Left ventricle myocardium inferior (tissue), 1 donor: ENCODE data around the gene POU2AF1. TPM values are rescaled to one million over a fixed set of nuclear protein-coding genes. Genes with fewer than 3 reads are reported as not detected.

Source experiments
- DNase-seq: peaks from one replicate; pipeline ENCODE4 v3.0.0-alpha.2; 2020
- H3K27ac ChIP-seq: fragments of 200-600 bp; replicated peaks from 2 replicates; pipeline ENCODE4 v1.8.0; 2021
- H3K27me3 ChIP-seq: fragments of 200-600 bp; 2 replicates; pipeline ENCODE4 v1.8.0; 2021; ENCODE audit warnings: low read depth
- H3K36me3 ChIP-seq: fragments of 200-600 bp; 2 replicates; pipeline ENCODE4 v1.8.0; 2021
- H3K4me1 ChIP-seq: fragments of 200-600 bp; 2 replicates; pipeline ENCODE4 v1.8.0; 2021
- H3K4me3 ChIP-seq: fragments of 200-600 bp; 2 replicates; pipeline ENCODE4 v1.8.0; 2021; ENCODE audit warnings: mild to moderate bottlenecking, moderate library complexity
- H3K9me3 ChIP-seq: fragments of 200-600 bp; replicated peaks from 2 replicates; pipeline ENCODE4 v1.8.0; 2021
- intact Hi-C: fragments of 100-400 bp; cut with micrococcal nuclease; formaldehyde crosslinking; loops from one replicate; pipeline ENCODE4 v1.11.0; 2022
- total RNA-seq: library from RNA; stranded (reverse); fragmentation: NEBNext Ultra II Directional; extraction: Animal tissue kit (Norgen Biotek cat#: 25700); gene quantifications from one replicate; pipeline ENCODE4 v1.2.1, GENCODE V29; 2021
- TF ChIP-seq, protein P1 (sequence below): fragments of 200-600 bp; IDR thresholded peaks from 2 replicates; pipeline ENCODE4 v1.8.0; 2021; ENCODE audit warnings: antibody characterized with exemption, mild to moderate bottlenecking, borderline replicate concordance
- donor health status: DM: no; HTN: yes; CAD: no; lungs with severe emphysema.

Gene POU2AF1
- total RNA-seq, 1 donor from 2014 or later: 0.05 TPM

DNA sequence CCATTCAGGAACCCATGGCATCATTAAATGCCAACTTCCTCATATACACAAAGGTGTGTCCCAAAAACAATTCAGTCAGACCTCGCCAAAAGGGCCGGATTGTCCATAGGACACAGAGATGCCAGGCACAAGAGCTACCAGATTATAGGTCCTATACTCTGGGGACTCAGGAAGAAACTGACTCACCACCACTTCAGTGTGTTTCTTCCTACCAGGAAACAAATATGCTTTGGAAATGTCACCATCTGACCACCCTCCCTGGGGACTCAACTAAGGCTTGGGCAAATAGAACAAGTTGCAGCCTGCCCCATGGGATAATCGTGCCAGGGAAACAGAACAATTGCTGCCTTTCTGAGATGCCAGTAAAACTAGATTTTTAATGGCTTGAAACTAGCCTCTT lies 69.0 kb downstream of the POU2AF1 start:
- Histone ChIP-seq H3K27ac (no peak overlapping the region), H3K4me3 (no peak overlapping the region), H3K4me1 (no peaks in the 10 kb centered on the region), H3K9me3 (no peaks in the 10 kb centered on the region), H3K36me3 (no peaks in the 10 kb centered on the region), H3K27me3 (peaks cover 16% of the 10 kb centered on the region)
- intact Hi-C loops: no loop called here
- no peak for DNase-seq
- TF ChIP-seq, protein P1, sequence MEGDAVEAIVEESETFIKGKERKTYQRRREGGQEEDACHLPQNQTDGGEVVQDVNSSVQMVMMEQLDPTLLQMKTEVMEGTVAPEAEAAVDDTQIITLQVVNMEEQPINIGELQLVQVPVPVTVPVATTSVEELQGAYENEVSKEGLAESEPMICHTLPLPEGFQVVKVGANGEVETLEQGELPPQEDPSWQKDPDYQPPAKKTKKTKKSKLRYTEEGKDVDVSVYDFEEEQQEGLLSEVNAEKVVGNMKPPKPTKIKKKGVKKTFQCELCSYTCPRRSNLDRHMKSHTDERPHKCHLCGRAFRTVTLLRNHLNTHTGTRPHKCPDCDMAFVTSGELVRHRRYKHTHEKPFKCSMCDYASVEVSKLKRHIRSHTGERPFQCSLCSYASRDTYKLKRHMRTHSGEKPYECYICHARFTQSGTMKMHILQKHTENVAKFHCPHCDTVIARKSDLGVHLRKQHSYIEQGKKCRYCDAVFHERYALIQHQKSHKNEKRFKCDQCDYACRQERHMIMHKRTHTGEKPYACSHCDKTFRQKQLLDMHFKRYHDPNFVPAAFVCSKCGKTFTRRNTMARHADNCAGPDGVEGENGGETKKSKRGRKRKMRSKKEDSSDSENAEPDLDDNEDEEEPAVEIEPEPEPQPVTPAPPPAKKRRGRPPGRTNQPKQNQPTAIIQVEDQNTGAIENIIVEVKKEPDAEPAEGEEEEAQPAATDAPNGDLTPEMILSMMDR: no peak

DNA sequence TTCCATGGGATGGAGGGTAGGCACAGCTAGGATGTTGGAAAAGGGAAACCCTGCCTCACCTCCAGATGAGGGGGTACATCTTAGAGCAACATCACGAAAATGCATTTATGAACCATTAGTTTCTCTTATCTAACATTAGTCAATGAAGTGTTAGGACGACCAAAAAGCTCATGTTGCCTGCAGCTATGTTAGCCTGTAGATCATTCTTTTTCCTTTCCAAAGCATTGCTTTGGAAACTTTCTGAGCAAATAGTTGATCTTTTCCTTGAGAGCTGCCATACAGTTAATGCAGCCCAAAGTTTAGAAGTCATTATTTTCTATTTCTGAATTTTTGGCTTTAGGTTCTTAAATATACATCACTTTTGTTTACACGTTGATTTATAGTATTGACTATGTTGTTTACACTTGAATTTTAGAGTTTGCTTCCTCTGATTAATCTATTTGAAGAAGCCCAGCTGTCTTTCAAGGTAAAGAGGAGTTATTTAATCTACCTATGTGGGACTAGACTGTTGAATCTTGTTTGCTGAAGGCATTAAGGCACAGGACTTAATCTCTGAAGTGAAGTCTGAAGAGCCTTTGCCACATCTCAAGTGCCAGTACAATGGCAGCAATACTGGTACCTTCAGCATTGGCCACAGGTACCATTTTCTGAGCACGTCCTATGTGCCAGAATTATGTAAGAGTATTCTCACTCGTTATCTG lies 69.7 kb downstream of the POU2AF1 start:
- Histone ChIP-seq H3K27ac (no peak overlapping the region), H3K27me3 (peaks cover 16% of the 10 kb centered on the region)
- TF ChIP-seq, protein P1: no peak

DNA sequence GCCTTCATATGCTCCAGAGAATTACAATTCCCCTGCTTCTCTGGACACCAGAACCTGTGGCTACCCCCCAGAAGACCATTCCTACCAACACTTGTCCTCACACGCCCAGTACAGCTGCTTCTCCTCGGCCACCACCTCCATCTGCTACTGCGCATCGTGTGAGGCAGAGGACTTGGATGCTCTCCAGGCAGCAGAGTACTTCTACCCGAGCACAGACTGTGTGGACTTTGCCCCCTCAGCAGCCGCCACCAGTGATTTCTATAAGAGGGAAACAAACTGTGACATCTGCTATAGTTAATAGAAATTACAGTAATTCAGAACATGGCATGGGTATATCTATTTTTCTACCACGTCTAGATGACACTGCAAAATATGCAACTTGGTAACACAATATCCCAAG lies 70.9 kb downstream of the POU2AF1 start:
- Histone ChIP-seq H3K36me3 (no peaks in the 10 kb centered on the region), H3K27me3 (peaks cover 16% of the 10 kb centered on the region), H3K9me3 (no peaks in the 10 kb centered on the region), H3K4me1 (no peaks in the 10 kb centered on the region), H3K27ac (no peak overlapping the region), H3K4me3 (no peak overlapping the region)
- no peak for DNase-seq
- TF ChIP-seq, protein P1: no peak
- intact Hi-C loops: no loop called here

More for the DNA sequence above, 69.7 kb downstream of the POU2AF1 start:
- H3K9me3 ChIP-seq: no peaks in the 10 kb centered on the region
- no peaks in the 10 kb centered on the region for H3K4me1 ChIP-seq
- no peak for DNase-seq
- intact Hi-C loops: no loop called here
- H3K4me3 ChIP-seq: no peak overlapping the region
- no peaks in the 10 kb centered on the region for H3K36me3 ChIP-seq

DNA sequence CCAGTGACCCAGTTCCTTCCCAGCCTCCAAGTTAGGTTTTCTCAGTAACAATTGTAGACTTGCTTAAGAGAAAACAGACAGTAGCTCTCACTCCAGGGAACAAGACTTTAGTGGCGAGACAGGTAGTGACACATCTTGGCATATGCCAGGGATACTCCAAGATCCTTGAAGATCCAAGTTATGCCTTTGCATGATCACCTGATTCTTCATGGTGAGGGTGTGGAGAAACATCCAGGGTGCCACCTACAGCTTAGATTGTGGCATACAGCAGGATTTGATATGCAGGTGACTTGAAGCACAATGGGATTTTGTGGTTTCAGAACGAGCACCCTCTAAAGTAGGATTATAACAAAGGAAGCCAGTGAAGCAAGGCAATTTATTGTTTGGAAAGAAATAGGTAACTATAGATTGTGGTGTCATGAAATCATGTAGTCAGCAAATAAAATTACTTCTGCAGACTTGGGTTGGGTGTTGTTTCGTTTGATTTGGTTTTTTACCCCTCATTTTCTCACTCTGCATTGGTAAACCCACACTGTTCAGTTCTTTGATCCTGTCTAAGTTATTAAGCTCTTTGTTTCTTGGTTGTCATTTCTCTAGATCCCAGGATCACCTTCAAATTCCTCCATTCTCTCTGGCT lies 71.5 kb downstream of the POU2AF1 start:
- H3K4me3 ChIP-seq: no peak overlapping the region
- no peak overlapping the region for H3K27ac ChIP-seq
- intact Hi-C loops: no loop called here
- H3K27me3 ChIP-seq: peaks cover 16% of the 10 kb centered on the region
- H3K4me1 ChIP-seq: no peaks in the 10 kb centered on the region
- no peak for DNase-seq
- no peaks in the 10 kb centered on the region for H3K36me3 ChIP-seq
- H3K9me3 ChIP-seq: no peaks in the 10 kb centered on the region
- TF ChIP-seq, protein P1: no peak

DNA sequence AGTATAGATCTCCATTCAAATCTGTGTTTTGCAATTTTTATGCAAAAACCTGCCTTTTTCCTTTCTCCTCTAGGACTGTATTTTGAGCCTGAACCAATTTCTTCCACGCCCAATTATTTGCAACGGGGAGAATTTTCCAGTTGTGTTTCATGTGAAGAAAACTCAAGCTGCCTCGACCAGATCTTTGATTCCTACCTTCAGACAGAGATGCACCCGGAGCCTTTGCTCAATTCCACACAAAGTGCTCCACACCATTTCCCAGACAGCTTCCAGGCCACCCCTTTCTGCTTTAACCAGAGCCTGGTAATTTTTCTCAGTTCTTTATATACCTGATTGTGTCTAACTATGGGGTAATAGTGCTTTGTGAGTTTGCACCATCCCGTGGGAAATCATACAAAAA lies 72.8 kb downstream of the POU2AF1 start:
- Histone ChIP-seq H3K27ac (no peak overlapping the region), H3K9me3 (no peaks in the 10 kb centered on the region), H3K36me3 (no peaks in the 10 kb centered on the region), H3K4me1 (no peaks in the 10 kb centered on the region), H3K27me3 (peaks cover 10% of the 10 kb centered on the region), H3K4me3 (no peak overlapping the region)
- TF ChIP-seq, protein P1: no peak
- intact Hi-C loops: no loop called here
- DNase-seq: no peak
